AG04450 (cell line): ENCODE measurements around the gene AMFR. TPM values are rescaled to one million over a fixed set of nuclear protein-coding genes. Genes with fewer than 3 reads are reported as not detected.

ENCODE experiments used
- CTCF ChIA-PET: fragments of 300-600, 350-600 bp; formaldehyde crosslinking; extraction: SDS; loops from one replicate; lab custom pipeline; 2022; ENCODE audit warnings: antibody characterized with exemption, inconsistent platforms; lab: Charles Lee
- POLR2A ChIA-PET: fragments of 350-600 bp; formaldehyde crosslinking; extraction: SDS; loops from one replicate; lab custom pipeline; 2021; ENCODE audit warnings: antibody characterized with exemption, inconsistent platforms; lab: Yijun Ruan, JAX
- DNase-seq: peaks from one replicate; pipeline ENCODE4 v3.0.0-alpha.2; 2011; ENCODE audit warnings: low read depth, low spot score
- H3K27ac ChIP-seq: one replicate; pipeline ENCODE4 v1.5.1; 2012; ENCODE audit warnings: low read depth, low read length, control low read depth
- H3K27me3 ChIP-seq: one replicate; pipeline ENCODE4 v1.6.0; 2012; ENCODE audit warnings: low read length; ENCODE audit not compliant: control insufficient read depth, insufficient read depth
- H3K4me3 ChIP-seq: 2 replicates; pipeline ENCODE4 v1.5.1; 2011; ENCODE audit warnings: mild to moderate bottlenecking, low read depth, low read length, control low read depth
- H3K9me3 ChIP-seq: 2 replicates; pipeline ENCODE4 v1.5.1; 2012; ENCODE audit warnings: low read length; ENCODE audit not compliant: control insufficient read depth, insufficient read depth
- polyA plus RNA-seq: library from polyadenylated mRNA; depleted of rRNA; stranded (reverse); fragments of >200 nt; gene quantifications from 2 replicates; pipeline ENCODE4 v1.2.3, GENCODE V29; 2011
- TF ChIP-seq, protein P1 (sequence below): IDR thresholded peaks from 2 replicates; pipeline ENCODE4 v1.5.1; 2011; ENCODE audit warnings: low read depth, low read length, control low read depth, inconsistent platforms

Gene AMFR
- polyA plus RNA-seq, 1 experiment, result 77.9 TPM

DNA sequence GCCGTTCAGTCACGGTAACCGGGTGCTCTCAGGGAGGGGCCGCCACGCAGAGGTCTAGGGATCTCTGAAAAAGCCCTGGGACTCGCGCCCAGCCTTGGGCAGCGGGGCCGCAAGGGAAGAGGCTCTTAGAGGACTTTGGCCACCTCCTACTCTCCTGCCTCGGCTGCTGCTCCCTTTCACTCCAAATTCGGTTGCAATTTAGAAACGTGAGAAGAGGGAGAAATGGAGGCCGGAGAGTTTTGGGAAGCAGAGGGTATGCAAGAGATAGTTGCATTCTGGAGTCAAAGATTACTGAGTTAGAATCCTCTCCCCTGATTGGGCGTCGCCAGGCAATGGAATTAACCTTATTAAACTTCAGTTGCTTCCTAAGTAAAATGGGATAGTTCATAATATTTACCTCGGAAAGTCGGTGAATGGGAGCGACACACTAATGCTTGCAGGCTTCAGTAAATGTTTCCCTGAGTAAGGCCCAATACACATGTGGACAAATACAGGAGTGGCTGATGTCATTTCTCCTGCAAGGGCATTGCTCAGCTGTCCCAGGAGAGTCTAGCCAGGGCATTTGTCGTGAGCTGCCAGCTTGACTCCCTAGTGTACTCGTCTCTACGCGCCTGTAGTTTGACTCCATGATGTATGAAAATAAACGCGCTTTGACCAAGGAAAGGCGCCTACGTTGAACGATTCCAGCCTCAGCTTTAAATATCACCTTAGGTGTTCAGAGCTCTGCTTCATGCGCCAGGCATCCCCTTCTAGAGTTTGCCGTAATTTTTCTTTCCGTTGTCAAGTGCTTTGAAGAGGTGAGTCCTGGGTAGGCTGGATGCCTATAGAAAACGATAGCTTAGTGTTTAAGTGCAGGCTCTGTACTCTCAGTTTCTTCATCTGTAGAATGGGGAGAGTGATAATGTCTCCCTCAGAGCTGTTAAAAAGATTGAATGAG, 26.7 kb upstream of the AMFR start:
- ChIA-PET POLR2A (interaction anchor here (1.0 kb wide), 4 partner anchors 8 to 173 kb away, joined by 3 to 5 read pairs (median 4); partner anchors contain the start of gene MT1E), CTCF (interaction anchor here (0.8 to 3.9 kb wide), 5 partner anchors 95 to 250 kb away, joined by 3 to 12 read pairs (median 5); no protein-coding TSS in a partner anchor)
- Histone ChIP-seq H3K9me3 (no peaks in the 10 kb centered on the region; the same call in 1 of the 2 replicates), H3K4me3 (peak overlapping the region; percentile 87), H3K27ac (peak overlapping the region; percentile 84), H3K27me3 (no peaks in the 10 kb centered on the region)
- no peak for DNase-seq
- TF ChIP-seq, protein P1, sequence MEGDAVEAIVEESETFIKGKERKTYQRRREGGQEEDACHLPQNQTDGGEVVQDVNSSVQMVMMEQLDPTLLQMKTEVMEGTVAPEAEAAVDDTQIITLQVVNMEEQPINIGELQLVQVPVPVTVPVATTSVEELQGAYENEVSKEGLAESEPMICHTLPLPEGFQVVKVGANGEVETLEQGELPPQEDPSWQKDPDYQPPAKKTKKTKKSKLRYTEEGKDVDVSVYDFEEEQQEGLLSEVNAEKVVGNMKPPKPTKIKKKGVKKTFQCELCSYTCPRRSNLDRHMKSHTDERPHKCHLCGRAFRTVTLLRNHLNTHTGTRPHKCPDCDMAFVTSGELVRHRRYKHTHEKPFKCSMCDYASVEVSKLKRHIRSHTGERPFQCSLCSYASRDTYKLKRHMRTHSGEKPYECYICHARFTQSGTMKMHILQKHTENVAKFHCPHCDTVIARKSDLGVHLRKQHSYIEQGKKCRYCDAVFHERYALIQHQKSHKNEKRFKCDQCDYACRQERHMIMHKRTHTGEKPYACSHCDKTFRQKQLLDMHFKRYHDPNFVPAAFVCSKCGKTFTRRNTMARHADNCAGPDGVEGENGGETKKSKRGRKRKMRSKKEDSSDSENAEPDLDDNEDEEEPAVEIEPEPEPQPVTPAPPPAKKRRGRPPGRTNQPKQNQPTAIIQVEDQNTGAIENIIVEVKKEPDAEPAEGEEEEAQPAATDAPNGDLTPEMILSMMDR, result no peak

DNA sequence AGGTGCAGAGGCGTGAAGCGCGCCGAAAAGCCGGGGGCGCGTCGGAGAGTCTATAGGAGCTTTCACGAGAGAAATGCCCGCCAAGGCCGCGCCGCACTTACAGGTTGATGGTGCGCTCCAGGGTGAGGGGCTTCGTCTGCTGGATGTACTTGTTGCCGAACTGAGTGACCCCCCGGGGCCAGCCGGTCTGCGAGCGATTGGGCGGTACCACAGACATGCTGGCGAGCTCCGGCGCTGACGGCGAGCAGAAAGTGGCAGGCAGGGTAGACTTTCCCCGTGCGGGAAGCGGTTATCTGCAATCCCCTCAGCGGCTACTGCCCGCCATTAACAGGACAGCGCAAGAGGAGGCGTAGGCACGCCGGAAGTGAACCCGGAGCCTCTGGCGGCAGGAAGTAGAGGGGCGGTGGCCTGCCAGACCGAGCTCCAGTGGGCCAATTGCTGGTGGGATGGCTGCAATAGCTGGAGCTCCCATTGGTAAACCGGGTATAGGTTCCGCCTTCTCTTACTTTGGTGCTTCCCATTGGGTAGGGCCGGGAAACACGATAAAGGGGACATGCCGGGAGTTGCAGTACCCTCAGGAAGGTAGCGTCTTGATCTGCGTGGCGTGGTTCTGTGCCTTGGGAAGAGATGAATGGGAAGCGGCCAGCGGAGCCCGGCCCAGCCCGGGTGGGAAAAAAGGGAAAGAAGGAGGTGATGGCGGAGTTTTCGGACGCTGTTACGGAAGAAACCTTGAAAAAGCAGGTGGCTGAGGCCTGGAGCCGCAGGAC, 25.8 kb upstream of the AMFR start, which contains the start of the genes NUDT21 and OGFOD1:
Gene NUDT21, minus strand, starts transcription at position 347 of the 767 bp plus-strand sequence. Its CDS starts 130 bp downstream, at position 217.
Gene OGFOD1, plus strand, starts transcription at position 569 of the 767 bp plus-strand sequence. Its CDS starts 59 bp downstream, at position 628.
- POLR2A ChIA-PET, result interaction anchor here (1.0 kb wide), 5 partner anchors 9 to 174 kb away, joined by 3 to 6 read pairs (median 4); partner anchors contain the start of gene MT1E
- Histone ChIP-seq H3K27me3 (no peaks in the 10 kb centered on the region), H3K9me3 (no peaks in the 10 kb centered on the region; the same call in 1 of the 2 replicates), H3K4me3 (peak within 1 kb of the TSS; percentile 87), H3K27ac (peak within 1 kb of the TSS; percentile 84)
- CTCF ChIA-PET, result interaction anchor here (1.2 to 1.4 kb wide), 3 partner anchors 95 to 251 kb away, joined by 3 to 6 read pairs (median 5); no protein-coding TSS in a partner anchor
- TF ChIP-seq, protein P1, result 0 out of 2 replicates have a peak, but pooled peaks have one; percentile 2
- DNase-seq, result peak; percentile 93

DNA sequence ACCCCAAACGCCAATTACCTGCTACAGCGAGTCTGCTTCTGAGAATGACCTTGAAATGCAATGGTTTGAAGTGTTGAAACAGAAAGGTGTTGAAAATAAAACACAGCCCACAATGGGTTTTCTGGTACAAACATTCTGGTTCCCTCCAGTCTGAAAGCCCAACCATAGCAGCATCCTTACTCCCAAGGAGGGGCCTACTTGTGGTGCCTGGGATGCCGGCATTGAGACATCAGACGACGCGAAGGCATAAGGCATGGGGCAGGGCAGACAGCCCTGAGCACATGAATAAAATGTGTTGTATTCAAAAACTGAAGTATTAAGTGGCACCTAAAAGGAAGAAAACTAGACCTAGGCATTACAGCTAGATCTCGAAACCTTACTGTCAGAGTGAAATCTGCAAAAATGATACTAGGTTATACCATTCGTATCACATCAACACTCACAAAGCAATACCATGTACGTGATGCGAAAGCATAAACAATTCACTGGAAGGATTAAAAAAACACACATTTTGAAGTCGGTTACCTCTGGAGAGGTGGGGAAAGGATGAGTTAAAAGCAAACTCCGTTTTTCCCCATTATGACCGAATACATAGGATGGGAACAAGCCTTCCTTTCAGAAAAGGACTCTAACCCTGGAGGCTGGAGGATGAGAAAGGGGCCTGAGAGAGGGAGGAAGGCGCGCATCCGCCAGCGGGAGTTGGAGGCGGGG, 25.1 kb upstream of the AMFR start:
- Histone ChIP-seq H3K4me3 (peak overlapping the region; percentile 87), H3K27me3 (no peaks in the 10 kb centered on the region), H3K9me3 (no peaks in the 10 kb centered on the region; the same call in 1 of the 2 replicates), H3K27ac (peak overlapping the region; percentile 66)
- TF ChIP-seq, protein P1, result no peak
- CTCF ChIA-PET, result interaction anchor here (1.2 to 1.4 kb wide), 2 partner anchors 94 to 251 kb away, joined by 3 to 6 read pairs; no protein-coding TSS in a partner anchor
- no peak for DNase-seq
- POLR2A ChIA-PET, result interaction anchor here (1.0 kb wide), 5 partner anchors 10 to 175 kb away, joined by 3 to 6 read pairs (median 4); partner anchors contain the start of gene MT1E

DNA sequence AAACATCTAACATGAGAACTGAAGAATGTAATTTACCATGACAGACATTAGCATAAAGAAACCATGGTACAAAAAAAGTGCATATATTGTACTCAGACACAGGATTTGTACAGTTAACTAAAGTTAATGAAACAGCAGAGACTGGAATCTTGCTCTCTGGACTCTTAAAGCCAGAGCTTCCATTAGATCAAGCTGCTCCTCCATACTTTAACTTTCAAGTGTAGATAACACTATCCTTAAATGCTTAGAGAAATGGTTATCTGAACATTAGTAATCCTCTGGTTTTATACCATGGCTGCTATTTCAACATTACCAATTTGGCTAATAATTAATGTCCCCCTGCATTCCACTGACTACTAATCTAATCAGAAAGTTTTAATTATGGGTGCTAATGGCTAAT, 22.7 kb upstream of the AMFR start:
- H3K27ac ChIP-seq, result no peak overlapping the region
- TF ChIP-seq, protein P1, result no peak
- H3K4me3 ChIP-seq, result no peak overlapping the region
- POLR2A ChIA-PET, result no interaction called here
- H3K9me3 ChIP-seq, result no peaks in the 10 kb centered on the region; the same call in 1 of the 2 replicates
- no peak for DNase-seq
- H3K27me3 ChIP-seq, result no peaks in the 10 kb centered on the region
- CTCF ChIA-PET, result interaction anchor here (1.8 kb wide), 1 partner anchor 254 kb away, joined by 4 read pairs; no protein-coding TSS in a partner anchor
